Caco-2 (cell line): ENCODE results near the gene SMIM35. TPM values are rescaled to one million over a fixed set of nuclear protein-coding genes. Genes with fewer than 3 reads are reported as not detected.
A peak's percentile ranks its signal among the peaks of the same experiment; 100 is the strongest.

ENCODE experiments used
- BruUV-seq: library from RNA; stranded (reverse); fragments of 400-500 nt; replicated peaks from 2 replicates; lab custom pipeline; 2021; lab: Mats Ljungman, UMichigan
- CTCF ChIA-PET: fragments of 300-600 bp; sonication (Branson Sonifier 250); formaldehyde crosslinking; loops from one replicate; lab custom pipeline; 2022; ENCODE audit warnings: antibody characterized with exemption; lab: Charles Lee
- POLR2A ChIA-PET: fragments of 300-600 bp; sonication (Branson Sonifier 250); formaldehyde crosslinking; loops from one replicate; lab custom pipeline; 2022; ENCODE audit warnings: antibody characterized with exemption; lab: Charles Lee
- DNase-seq, 2 experiments: peaks; one replicate each; pipeline versions ENCODE4 v3.0.0 to v3.0.0-alpha.2; 2020 to 2022
- H3K27me3 ChIP-seq: replicated peaks from 2 replicates; pipeline ENCODE4 v1.6.0; 2011; ENCODE audit warnings: low read length; ENCODE audit not compliant: control insufficient read depth, insufficient read depth
- H3K36me3 ChIP-seq: 2 replicates; pipeline ENCODE4 v1.5.1; 2011; ENCODE audit warnings: low read length; ENCODE audit not compliant: control insufficient read depth, insufficient read depth
- H3K4me1 ChIP-seq: fragments of 250-450 bp; sonication (Bioruptor Pico); 2 replicates; pipeline ENCODE4 v1.5.1; 2020; ENCODE audit warnings: mild to moderate bottlenecking
- H3K4me3 ChIP-seq: 2 replicates; pipeline ENCODE4 v1.5.1; 2011; ENCODE audit warnings: low read depth, mild to moderate bottlenecking, control low read depth, low read length
- H3K9me3 ChIP-seq: fragments of 250-450 bp; sonication (Bioruptor Pico); 2 replicates; pipeline ENCODE4 v1.5.1; 2020; ENCODE audit warnings: mild to moderate bottlenecking, moderate library complexity
- H3K27ac Mint-ChIP-seq: one replicate; pipeline ENCODE4 v1.8.0; 2022; ENCODE audit warnings: mixed read lengths; ENCODE audit not compliant: unreplicated experiment
- H3K27me3 Mint-ChIP-seq: one replicate; pipeline ENCODE4 v1.8.0; 2022; ENCODE audit warnings: mixed read lengths; ENCODE audit not compliant: insufficient read depth, unreplicated experiment
- H3K36me3 Mint-ChIP-seq: one replicate; pipeline ENCODE4 v1.8.0; 2022; ENCODE audit warnings: mild to moderate bottlenecking, mixed read lengths; ENCODE audit not compliant: insufficient read depth, unreplicated experiment
- H3K4me1 Mint-ChIP-seq: one replicate; pipeline ENCODE4 v1.8.0; 2022; ENCODE audit warnings: low read depth, mixed read lengths; ENCODE audit not compliant: unreplicated experiment
- H3K4me3 Mint-ChIP-seq: one replicate; pipeline ENCODE4 v1.8.0; 2022; ENCODE audit warnings: mild to moderate bottlenecking, moderate library complexity, mixed read lengths; ENCODE audit not compliant: unreplicated experiment
- H3K9me3 Mint-ChIP-seq: one replicate; pipeline ENCODE4 v1.8.0; 2022; ENCODE audit warnings: mixed read lengths; ENCODE audit not compliant: unreplicated experiment
- intact Hi-C: fragments of 100-400 bp; cut with micrococcal nuclease; formaldehyde crosslinking; loops from one replicate; pipeline ENCODE4 v1.10.0; 2022; ENCODE audit not compliant: unreplicated experiment
- total RNA-seq: library from RNA; stranded (reverse); gene quantifications from 2 replicates; pipeline ENCODE4 v1.2.3, GENCODE V29; 2022
- TF ChIP-seq, protein P1 (sequence below), 2 experiments: fragments of 200-600 bp in 1 of 2; IDR thresholded peaks; 1 replicate in 1 of 2; 2 replicates in 1 of 2; pipeline versions ENCODE4 v1.5.1 to v1.8.0; 2011 to 2022; ENCODE audit warnings: antibody characterized with exemption in 1 of 2, control low read depth in 1 of 2, inconsistent platforms in 1 of 2, low read depth in 1 of 2, low read length in 1 of 2, mild to moderate bottlenecking in 1 of 2, moderate library complexity in 1 of 2; ENCODE audit not compliant: insufficient read depth in 1 of 2, severe bottlenecking in 1 of 2, unreplicated experiment in 1 of 2

Gene SMIM35
- total RNA-seq, 1 experiment from 2014 or later, result not detected

DNA sequence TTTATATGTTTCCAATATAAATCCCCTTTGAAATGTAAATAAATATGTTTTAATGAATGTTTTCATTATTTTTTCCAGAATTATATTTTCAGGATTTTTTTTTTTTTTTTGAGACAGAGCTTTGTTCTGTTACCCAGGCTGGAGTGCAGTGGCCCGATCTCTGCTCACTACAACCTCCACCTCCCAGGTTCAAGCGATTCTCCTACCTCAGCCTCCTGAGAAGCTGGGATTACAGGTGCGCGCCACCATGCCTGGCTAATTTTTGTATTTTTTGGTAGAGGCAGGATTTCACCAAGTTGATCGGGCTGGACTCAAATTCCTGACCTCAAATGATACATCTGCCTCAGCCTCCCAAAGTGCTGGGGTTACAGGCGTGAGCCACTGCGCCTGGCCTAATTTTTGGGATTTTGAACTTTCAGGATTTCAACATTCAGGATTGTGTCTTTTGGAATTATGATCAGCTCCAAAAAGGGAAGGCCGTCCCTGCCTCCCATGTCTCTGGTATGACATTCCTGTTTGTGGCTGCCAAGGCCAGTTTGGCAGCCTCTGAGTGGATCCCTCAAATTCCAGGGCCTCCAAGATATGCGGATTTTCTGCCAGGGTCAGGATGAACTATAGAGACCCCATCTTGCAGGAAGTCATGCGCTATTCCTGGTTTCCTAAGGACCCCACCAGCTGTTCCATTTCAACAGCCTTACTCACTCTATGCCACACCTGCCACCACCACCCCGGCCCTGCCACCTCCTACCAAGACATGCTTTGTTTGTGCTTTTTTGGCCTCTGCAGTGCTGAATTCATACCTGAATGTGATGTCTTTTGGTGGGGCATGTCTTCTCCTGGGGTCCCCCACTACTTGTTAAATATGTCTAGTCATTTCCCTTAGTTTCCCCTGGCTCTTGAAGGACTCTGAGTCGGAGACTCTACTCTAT is 31.8 kb downstream of the SMIM35 start:
- Histone ChIP-seq H3K36me3 (no peaks in the 10 kb centered on the region), H3K27me3 (no peaks in the 10 kb centered on the region), H3K4me3 (no peak overlapping the region), H3K9me3 (no peaks in the 10 kb centered on the region), H3K4me1 (peaks cover 5% of the 10 kb centered on the region)
- Mint-ChIP-seq H3K27me3 (no peaks in the 10 kb centered on the region), H3K36me3 (no peaks in the 10 kb centered on the region), H3K27ac (no peak overlapping the region), H3K9me3 (no peaks in the 10 kb centered on the region), H3K4me1 (no peaks in the 10 kb centered on the region), H3K4me3 (no peak overlapping the region)
- peak in 1 of 2 experiments; percentile 17 for DNase-seq
- TF ChIP-seq, protein P1, sequence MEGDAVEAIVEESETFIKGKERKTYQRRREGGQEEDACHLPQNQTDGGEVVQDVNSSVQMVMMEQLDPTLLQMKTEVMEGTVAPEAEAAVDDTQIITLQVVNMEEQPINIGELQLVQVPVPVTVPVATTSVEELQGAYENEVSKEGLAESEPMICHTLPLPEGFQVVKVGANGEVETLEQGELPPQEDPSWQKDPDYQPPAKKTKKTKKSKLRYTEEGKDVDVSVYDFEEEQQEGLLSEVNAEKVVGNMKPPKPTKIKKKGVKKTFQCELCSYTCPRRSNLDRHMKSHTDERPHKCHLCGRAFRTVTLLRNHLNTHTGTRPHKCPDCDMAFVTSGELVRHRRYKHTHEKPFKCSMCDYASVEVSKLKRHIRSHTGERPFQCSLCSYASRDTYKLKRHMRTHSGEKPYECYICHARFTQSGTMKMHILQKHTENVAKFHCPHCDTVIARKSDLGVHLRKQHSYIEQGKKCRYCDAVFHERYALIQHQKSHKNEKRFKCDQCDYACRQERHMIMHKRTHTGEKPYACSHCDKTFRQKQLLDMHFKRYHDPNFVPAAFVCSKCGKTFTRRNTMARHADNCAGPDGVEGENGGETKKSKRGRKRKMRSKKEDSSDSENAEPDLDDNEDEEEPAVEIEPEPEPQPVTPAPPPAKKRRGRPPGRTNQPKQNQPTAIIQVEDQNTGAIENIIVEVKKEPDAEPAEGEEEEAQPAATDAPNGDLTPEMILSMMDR (IDR thresholded peaks at IDR 0.05; ENCODE audit: insufficient read depth in 1 of 2, low read depth in 1 of 2, low read length in 1 of 2, severe bottlenecking in 1 of 2, unreplicated experiment in 1 of 2), result no peak
- ChIA-PET POLR2A (interaction anchor here (0.6 kb wide), 1 partner anchor 21 kb away, joined by 3 read pairs; no protein-coding TSS in a partner anchor), CTCF (interaction anchor here (0.7 to 3.4 kb wide), 6 partner anchors 22 to 500 kb away, joined by 3 to 44 read pairs (median 8); partner anchors contain the start of gene TMPRSS4)
- intact Hi-C loops, result loop anchor here (5.0 kb wide), 1 partner anchor 68 kb away; the partner anchor contains the start of gene IL10RA
- no TSS peak for BruUV-seq

DNA sequence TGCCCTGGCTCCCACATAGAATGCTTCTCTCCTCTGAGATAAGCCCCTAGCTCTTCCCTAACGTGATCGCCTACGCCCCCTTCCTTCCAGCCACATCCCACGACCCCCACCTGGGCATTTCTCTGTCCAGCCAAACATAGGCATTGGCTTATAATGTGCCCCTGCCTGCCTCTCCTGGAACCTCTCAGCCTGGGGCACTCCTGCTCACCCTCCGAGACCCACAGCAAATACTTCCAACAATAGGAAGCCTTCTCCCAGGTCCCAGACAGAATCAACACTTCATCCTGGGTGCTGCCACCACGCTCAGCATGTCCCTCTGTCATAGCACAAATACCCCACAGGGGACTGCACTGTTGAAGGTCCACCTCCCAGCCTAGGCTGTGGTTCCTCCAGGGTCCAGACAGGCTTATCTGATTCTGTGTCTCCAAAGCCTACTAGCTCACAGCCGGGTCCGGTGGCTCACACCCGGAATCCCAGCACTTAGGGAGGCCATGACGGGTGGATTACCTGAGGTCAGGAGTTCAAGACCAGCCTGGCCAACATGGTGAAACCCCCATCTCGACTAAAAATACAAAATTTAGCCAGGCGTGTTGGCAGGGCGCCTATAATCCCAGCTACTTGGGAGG is 34.1 kb downstream of the SMIM35 start:
- Histone ChIP-seq H3K36me3 (no peaks in the 10 kb centered on the region), H3K27me3 (no peaks in the 10 kb centered on the region), H3K9me3 (no peaks in the 10 kb centered on the region), H3K4me1 (no peaks in the 10 kb centered on the region), H3K4me3 (no peak overlapping the region)
- H3K4me1 Mint-ChIP-seq, result no peaks in the 10 kb centered on the region
- CTCF ChIA-PET, result interaction anchor here (0.6 to 3.4 kb wide), 30 partner anchors 10 to 1978 kb away, joined by 3 to 44 read pairs (median 4); partner anchors contain the start of genes FXYD6, TMPRSS13 and TMPRSS4
- intact Hi-C loops, result loop anchor here (1.0 to 5.0 kb wide), 4 partner anchors 65 to 233 kb away; partner anchors contain the start of gene IL10RA
- TF ChIP-seq, protein P1 (IDR thresholded peaks at IDR 0.05; ENCODE audit: insufficient read depth in 1 of 2, low read depth in 1 of 2, low read length in 1 of 2, severe bottlenecking in 1 of 2, unreplicated experiment in 1 of 2), result no peak
- BruUV-seq, result no TSS peak
- no peaks in the 10 kb centered on the region for H3K9me3 Mint-ChIP-seq
- peak in 1 of 2 experiments; percentile 38 for DNase-seq
- H3K36me3 Mint-ChIP-seq, result no peaks in the 10 kb centered on the region
- H3K4me3 Mint-ChIP-seq, result no peak overlapping the region
- no peak overlapping the region for H3K27ac Mint-ChIP-seq
- H3K27me3 Mint-ChIP-seq, result no peaks in the 10 kb centered on the region
- POLR2A ChIA-PET, result interaction anchor here (0.6 to 0.7 kb wide), 2 partner anchors 48 to 49 kb away, joined by 3 read pairs; no protein-coding TSS in a partner anchor
